Osteocyte (in vitro differentiated cells): ENCODE data around the gene MCRIP1. TPM values are rescaled to one million over a fixed set of nuclear protein-coding genes. Genes with fewer than 3 reads are reported as not detected.
"Not testable (repeated sequence)": the region's sequence is repeated elsewhere in the genome, so short reads cannot be mapped to it uniquely, and the experiment has no call there.

ENCODE experiments used
- DNase-seq: peaks from one replicate; pipeline ENCODE4 v3.0.0; 2021; ENCODE audit warnings: mixed read lengths; ENCODE audit not compliant: unreplicated experiment; ENCODE audit errors: extremely low spot score
- H3K27ac Mint-ChIP-seq: one replicate; pipeline ENCODE4 v1.8.0; 2021; ENCODE audit warnings: mild to moderate bottlenecking, mixed read lengths; ENCODE audit not compliant: unreplicated experiment
- H3K27me3 Mint-ChIP-seq: one replicate; pipeline ENCODE4 v1.8.0; 2021; ENCODE audit warnings: mixed read lengths; ENCODE audit not compliant: unreplicated experiment
- H3K36me3 Mint-ChIP-seq: one replicate; pipeline ENCODE4 v1.8.0; 2021; ENCODE audit warnings: mixed read lengths; ENCODE audit not compliant: unreplicated experiment
- H3K4me1 Mint-ChIP-seq: one replicate; pipeline ENCODE4 v1.8.0; 2021; ENCODE audit warnings: mixed read lengths; ENCODE audit not compliant: unreplicated experiment
- H3K4me3 Mint-ChIP-seq: one replicate; pipeline ENCODE4 v1.8.0; 2021; ENCODE audit warnings: mild to moderate bottlenecking, moderate library complexity, mixed read lengths; ENCODE audit not compliant: unreplicated experiment
- H3K9me3 Mint-ChIP-seq: one replicate; pipeline ENCODE4 v1.8.0; 2021; ENCODE audit warnings: mixed read lengths; ENCODE audit not compliant: unreplicated experiment
- total RNA-seq: library from RNA; stranded (reverse); gene quantifications from 2 replicates; pipeline ENCODE4 v1.2.1, GENCODE V29; 2021
- TF ChIP-seq, protein P1 (sequence below): fragments of 200-600 bp; sonication (generic); IDR thresholded peaks from 2 replicates; pipeline ENCODE4 v1.5.0; 2021; ENCODE audit warnings: antibody characterized with exemption, mild to moderate bottlenecking, moderate library complexity

The MCRIP1 gene
- total RNA-seq, 1 donor from 2014 or later, result 176 TPM

DNA sequence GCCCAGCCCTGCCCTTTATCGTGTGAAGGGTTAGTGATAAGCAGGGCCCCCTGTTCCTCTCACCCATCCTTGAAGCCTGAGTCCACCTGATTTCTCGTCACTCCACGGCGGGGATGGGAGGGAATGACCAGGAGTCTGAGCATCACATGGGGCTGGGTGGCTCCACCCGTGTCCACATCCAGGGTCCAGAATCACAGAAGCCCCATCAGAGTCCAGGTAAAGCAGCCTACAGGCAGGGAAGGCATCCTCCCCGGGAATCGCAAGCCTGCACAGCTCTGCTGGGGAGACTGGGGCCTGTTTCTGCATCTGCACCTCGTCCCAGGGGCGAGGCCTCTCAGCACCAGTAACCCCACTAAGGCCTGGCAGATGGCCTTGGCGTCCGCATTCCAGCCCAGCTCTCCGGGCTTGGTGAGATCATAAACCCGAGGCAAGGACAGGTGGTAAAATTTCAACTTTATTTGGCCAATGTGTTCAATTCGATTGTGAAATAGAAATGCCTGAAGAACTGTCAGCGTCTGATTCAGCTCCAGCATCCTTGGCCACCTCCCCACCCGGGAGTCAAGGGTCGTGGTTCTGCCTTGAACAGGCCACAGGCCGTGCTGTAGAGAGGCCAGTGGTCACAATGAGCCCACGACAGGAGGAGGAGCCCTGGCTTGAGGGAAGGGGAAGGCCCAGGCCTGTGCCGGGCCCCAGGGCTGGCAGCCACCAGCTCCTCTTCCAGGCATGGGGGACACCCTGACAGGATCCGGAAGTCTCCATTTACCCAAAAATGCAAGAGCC, 9.8 kb upstream of the MCRIP1 start:
- Mint-ChIP-seq H3K9me3 (no peaks in the 10 kb centered on the region), H3K36me3 (peaks cover 25% of the 10 kb centered on the region), H3K4me3 (no peak overlapping the region), H3K4me1 (no peaks in the 10 kb centered on the region), H3K27ac (no peak overlapping the region), H3K27me3 (no peaks in the 10 kb centered on the region)
- peak; percentile 82 for DNase-seq
- TF ChIP-seq, protein P1, sequence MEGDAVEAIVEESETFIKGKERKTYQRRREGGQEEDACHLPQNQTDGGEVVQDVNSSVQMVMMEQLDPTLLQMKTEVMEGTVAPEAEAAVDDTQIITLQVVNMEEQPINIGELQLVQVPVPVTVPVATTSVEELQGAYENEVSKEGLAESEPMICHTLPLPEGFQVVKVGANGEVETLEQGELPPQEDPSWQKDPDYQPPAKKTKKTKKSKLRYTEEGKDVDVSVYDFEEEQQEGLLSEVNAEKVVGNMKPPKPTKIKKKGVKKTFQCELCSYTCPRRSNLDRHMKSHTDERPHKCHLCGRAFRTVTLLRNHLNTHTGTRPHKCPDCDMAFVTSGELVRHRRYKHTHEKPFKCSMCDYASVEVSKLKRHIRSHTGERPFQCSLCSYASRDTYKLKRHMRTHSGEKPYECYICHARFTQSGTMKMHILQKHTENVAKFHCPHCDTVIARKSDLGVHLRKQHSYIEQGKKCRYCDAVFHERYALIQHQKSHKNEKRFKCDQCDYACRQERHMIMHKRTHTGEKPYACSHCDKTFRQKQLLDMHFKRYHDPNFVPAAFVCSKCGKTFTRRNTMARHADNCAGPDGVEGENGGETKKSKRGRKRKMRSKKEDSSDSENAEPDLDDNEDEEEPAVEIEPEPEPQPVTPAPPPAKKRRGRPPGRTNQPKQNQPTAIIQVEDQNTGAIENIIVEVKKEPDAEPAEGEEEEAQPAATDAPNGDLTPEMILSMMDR, result no peak

DNA sequence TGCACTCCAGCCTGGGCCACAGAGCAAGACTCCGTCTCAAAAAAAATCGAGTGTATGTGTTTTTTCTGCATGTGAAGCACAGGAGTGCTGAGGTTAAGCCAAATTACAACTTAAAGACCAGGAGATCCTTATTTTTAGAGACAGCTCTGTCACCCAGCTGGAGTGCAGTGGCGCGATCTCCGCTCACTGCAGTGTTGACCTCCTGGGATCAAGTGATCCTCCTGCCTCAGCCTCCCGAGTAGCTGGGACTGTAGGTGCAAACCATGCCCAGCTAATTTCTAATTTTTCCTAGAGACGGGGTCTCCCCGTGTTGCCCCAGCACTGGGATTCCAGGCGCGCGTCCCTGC, 9.3 kb upstream of the MCRIP1 start:
- Mint-ChIP-seq H3K9me3 (no peaks in the 10 kb centered on the region), H3K27me3 (no peaks in the 10 kb centered on the region), H3K27ac (no peak overlapping the region), H3K36me3 (peaks cover 22% of the 10 kb centered on the region), H3K4me1 (no peaks in the 10 kb centered on the region), H3K4me3 (no peak overlapping the region)
- TF ChIP-seq, protein P1, result no peak
- no peak for DNase-seq

DNA sequence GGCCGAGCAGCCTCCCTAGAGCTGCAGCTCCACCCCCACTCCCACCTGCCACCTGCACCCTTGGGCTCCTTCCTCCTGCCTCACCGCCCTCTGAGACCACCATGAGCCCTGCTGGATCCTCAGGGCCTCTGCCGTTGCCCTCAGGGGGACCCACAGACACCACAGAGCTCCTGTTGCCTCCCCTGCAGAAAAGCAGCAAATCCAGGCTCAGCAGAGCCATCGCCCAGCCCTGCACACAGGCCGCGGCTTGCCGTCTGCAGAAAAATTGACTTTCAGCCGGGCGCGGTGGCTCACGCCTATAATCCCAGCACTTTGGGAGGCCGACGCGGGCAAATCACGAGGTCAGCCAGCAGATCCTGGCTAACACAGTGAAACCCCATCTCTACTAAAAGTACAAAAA, 8.8 kb upstream of the MCRIP1 start:
- no peaks in the 10 kb centered on the region for H3K27me3 Mint-ChIP-seq
- peak; percentile 80 for DNase-seq
- H3K4me3 Mint-ChIP-seq, result no peak overlapping the region
- TF ChIP-seq, protein P1, result no peak
- H3K4me1 Mint-ChIP-seq, result no peaks in the 10 kb centered on the region
- peaks cover 19% of the 10 kb centered on the region for H3K36me3 Mint-ChIP-seq
- H3K9me3 Mint-ChIP-seq, result no peaks in the 10 kb centered on the region
- H3K27ac Mint-ChIP-seq, result no peak overlapping the region

DNA sequence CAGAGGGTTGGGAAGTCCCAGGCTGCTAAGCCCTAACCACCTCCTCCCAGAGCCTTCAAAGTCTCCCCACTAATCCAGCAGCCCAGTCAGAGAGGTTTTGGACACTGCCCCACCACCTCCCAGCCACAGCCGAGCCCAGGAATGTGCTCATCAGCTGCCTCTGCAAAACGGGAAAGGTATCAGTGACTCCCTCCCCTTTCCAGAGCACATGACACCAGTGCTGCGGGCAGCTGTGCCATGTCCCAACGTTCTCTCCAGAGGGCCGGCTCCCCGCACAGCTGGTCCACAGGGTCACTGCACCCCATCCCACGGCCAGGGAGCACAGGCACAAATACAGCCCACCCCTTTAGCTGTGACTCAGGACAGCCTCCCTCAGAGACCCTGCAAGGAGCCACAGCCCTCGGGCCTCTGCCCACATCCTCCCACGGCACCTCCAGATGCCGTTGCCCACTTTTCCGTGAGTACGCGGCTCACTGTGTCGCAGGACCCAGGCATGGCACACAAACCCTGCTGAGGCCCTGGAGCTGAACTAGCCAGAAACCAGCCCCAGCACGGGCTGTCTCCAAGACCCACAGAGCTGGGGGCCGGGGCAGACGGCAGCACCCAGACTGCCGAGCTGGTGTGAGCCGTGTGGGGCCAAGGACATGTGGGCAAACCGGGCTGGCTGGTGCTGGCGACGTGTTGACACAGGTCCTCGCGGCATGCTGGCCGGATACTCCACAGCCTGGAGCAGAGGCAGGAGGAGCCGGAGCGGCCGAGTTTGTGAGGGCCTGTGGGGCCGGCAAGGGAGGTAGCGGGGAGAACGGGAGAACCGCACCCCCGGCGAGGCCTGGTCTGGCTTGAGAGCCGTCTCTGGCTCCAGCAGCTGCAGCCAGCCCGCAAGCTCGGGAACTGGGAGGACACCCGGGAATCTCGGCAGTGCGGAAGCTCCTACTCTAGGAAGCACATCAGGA, 8.0 kb upstream of the MCRIP1 start:
- Mint-ChIP-seq H3K4me1 (no peaks in the 10 kb centered on the region), H3K27ac (no peak overlapping the region), H3K9me3 (no peaks in the 10 kb centered on the region), H3K36me3 (peaks cover 13% of the 10 kb centered on the region), H3K4me3 (no peak overlapping the region), H3K27me3 (no peaks in the 10 kb centered on the region)
- TF ChIP-seq, protein P1, result no peak
- DNase-seq, result peak; percentile 84

DNA sequence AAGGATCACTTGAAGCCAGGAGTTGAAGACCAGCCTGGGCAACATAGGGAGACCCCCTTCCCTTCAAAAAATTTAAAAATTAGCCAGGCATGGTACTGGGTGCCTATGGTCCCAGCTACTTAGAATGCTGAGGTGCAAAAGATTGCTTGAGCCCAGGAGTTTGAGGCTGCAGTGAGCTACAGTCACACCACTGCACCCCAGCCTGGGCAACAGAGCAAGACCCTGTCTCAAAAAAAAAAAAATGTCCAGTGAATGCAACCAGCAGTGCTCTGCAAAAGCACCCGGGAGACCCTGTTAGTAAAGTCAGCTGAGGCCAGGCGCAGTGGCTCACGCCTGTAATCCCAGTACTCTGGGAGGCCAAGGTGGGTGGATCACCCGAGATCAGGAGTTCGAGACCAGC, 7.0 kb upstream of the MCRIP1 start:
- H3K27me3 Mint-ChIP-seq, H3K4me1 Mint-ChIP-seq, H3K36me3 Mint-ChIP-seq, H3K27ac Mint-ChIP-seq, H3K4me3 Mint-ChIP-seq, H3K9me3 Mint-ChIP-seq, DNase-seq: not testable (repeated sequence)
